NB4 (cell line): Measurements from ENCODE around the gene RPS15A.

Experiments
- MYC ChIP-seq: IDR thresholded peaks from 2 replicates; pipeline ENCODE4 v1.6.1; 2011; ENCODE audit warnings: low read depth, low read length
- POLR2A ChIP-seq: IDR thresholded peaks from 2 replicates; pipeline ENCODE4 v1.6.1; 2011; ENCODE audit warnings: mild to moderate bottlenecking; ENCODE audit not compliant: insufficient read length; ENCODE audit errors: extremely low read depth
- TF ChIP-seq, protein P1 (sequence below): IDR thresholded peaks from one replicate; pipeline ENCODE4 v1.5.1; 2012; ENCODE audit warnings: low read depth, low read length
- TF ChIP-seq, protein P2 (sequence below): IDR thresholded peaks from 2 replicates; pipeline ENCODE4 v1.6.1; 2011; ENCODE audit warnings: low read depth, low read length

DNA sequence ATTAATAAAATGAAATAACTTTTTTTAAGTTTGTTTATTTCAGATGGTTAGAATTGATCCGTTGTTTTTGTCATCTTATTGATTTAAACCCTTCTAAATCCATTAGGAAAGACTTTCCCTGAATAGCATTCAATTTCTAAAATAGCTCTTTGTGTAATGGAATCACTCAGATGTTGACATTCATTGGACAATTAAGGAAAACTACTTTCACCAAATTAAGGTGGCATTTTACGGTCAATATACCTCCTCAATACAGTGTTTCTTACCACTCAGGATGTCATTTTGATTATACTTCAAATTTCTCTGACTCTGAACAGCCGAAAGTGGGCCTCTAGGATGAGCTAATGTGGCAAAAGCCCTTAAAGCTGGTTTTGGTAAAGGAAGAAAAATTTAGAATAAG is 9.4 kb upstream of the RPS15A start:
- TF ChIP-seq POLR2A (no peak), MYC (no peak)
- TF ChIP-seq, protein P1, sequence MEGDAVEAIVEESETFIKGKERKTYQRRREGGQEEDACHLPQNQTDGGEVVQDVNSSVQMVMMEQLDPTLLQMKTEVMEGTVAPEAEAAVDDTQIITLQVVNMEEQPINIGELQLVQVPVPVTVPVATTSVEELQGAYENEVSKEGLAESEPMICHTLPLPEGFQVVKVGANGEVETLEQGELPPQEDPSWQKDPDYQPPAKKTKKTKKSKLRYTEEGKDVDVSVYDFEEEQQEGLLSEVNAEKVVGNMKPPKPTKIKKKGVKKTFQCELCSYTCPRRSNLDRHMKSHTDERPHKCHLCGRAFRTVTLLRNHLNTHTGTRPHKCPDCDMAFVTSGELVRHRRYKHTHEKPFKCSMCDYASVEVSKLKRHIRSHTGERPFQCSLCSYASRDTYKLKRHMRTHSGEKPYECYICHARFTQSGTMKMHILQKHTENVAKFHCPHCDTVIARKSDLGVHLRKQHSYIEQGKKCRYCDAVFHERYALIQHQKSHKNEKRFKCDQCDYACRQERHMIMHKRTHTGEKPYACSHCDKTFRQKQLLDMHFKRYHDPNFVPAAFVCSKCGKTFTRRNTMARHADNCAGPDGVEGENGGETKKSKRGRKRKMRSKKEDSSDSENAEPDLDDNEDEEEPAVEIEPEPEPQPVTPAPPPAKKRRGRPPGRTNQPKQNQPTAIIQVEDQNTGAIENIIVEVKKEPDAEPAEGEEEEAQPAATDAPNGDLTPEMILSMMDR: no peak
- TF ChIP-seq, protein P2, sequence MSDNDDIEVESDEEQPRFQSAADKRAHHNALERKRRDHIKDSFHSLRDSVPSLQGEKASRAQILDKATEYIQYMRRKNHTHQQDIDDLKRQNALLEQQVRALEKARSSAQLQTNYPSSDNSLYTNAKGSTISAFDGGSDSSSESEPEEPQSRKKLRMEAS: no peak
